Ovary (tissue), 3 donors: ENCODE measurements around the gene SNX30.

ENCODE experiments used
- EP300 ChIP-seq: sonication (generic); formaldehyde crosslinking; IDR thresholded peaks from one replicate; pipeline ENCODE4 v1.6.1; 2017; ENCODE audit warnings: antibody characterized with exemption
- POLR2A ChIP-seq: fragments of 450-650 bp; IDR thresholded peaks from one replicate; pipeline ENCODE4 v1.6.1; 2017; ENCODE audit warnings: antibody characterized with exemption, mild to moderate bottlenecking, moderate library complexity
- TF ChIP-seq, protein P1 (sequence below), 3 donors: fragments of 450-650 bp in 2 of 3; fragments of 200-600 bp in 1 of 3; IDR thresholded peaks; one replicate each; pipeline versions ENCODE4 v1.5.1 to v1.8.0; 2016 to 2022; ENCODE audit warnings: antibody characterized with exemption in 3 of 3, mild to moderate bottlenecking in 1 of 3
- donor health status: DM: no; HTN: no; CAD: no.

DNA sequence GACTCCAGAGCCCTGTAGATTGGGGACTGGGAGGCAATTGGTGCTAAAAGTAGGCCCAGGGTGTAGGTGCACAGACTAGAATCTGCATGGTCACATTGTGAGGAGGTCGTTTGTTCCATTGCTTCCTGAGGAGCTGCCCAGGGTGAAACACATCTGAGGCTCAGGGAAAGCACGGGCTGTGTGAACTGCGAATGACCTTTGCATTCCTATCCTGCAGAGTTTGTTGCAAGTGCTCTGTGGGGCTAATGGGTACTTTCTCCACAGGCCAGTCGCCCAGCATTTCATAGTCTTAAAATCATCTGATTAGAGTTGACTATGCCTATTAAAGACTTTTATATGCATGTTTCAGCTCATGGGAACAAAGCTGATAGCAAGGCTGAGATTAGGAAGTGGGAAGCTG is 154.5 kb downstream of the SNX30 start:
- TF ChIP-seq, protein P1, sequence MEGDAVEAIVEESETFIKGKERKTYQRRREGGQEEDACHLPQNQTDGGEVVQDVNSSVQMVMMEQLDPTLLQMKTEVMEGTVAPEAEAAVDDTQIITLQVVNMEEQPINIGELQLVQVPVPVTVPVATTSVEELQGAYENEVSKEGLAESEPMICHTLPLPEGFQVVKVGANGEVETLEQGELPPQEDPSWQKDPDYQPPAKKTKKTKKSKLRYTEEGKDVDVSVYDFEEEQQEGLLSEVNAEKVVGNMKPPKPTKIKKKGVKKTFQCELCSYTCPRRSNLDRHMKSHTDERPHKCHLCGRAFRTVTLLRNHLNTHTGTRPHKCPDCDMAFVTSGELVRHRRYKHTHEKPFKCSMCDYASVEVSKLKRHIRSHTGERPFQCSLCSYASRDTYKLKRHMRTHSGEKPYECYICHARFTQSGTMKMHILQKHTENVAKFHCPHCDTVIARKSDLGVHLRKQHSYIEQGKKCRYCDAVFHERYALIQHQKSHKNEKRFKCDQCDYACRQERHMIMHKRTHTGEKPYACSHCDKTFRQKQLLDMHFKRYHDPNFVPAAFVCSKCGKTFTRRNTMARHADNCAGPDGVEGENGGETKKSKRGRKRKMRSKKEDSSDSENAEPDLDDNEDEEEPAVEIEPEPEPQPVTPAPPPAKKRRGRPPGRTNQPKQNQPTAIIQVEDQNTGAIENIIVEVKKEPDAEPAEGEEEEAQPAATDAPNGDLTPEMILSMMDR (IDR thresholded peaks at IDR 0.05): no peak
- no peak for TF ChIP-seq POLR2A
- TF ChIP-seq EP300: no peak
